ENCODE measurements around the gene HACD2. TPM values are rescaled to one million over a fixed set of nuclear protein-coding genes. Genes with fewer than 3 reads are reported as not detected.

Gene HACD2
- polyA plus RNA-seq, 3 donors = 12.9 to 17.1 (median 15.1) TPM

DNA sequence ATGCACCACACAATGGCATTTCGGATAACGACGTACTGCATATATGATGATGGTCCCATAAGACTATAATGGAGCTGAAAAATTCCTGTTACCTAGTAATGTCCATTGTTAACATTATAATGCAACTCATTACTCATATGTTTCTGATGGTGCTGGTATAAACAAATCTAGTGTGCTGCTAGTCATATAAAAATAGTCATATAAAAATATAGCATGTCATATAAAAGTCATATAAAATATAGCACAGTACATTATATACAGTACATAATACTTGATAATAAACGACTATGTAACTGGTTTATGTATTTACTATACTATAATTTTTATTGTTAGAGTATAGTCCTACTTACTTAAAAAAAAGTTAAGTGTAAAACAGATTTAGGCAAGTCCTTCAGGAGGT is 50.6 kb downstream of the HACD2 start:
- no peaks in the 10 kb centered on the region for H3K4me1 Mint-ChIP-seq
- peaks cover 7 to 9% of the 10 kb centered on the region in 2 donors for H3K36me3 Mint-ChIP-seq
- H3K27ac Mint-ChIP-seq = no peak overlapping the region
- H3K27ac ChIP-seq (ENCODE audit: low read depth in 1 of 2, low read length in 2 of 2) = no peak overlapping the region
- no peaks in the 10 kb centered on the region for H3K4me1 ChIP-seq (ENCODE audit: control insufficient read depth in 1 of 2, insufficient read depth in 2 of 2, low read length in 2 of 2)
- H3K27me3 ChIP-seq (ENCODE audit: control insufficient read depth in 2 of 2, insufficient read depth in 2 of 2, low read length in 2 of 2) = no peaks in the 10 kb centered on the region
- H2AFZ ChIP-seq (ENCODE audit: insufficient read depth, low read depth, low read length, poor library complexity, severe bottlenecking) = no peak overlapping the region
- WGBS (ENCODE audit: insufficient coverage) = no CpG with 5 or more reads among the region's 4 CpGs
- H4K20me1 ChIP-seq (ENCODE audit: insufficient read depth, low read length) = no peaks in the 10 kb centered on the region
- TF ChIP-seq, protein P1, sequence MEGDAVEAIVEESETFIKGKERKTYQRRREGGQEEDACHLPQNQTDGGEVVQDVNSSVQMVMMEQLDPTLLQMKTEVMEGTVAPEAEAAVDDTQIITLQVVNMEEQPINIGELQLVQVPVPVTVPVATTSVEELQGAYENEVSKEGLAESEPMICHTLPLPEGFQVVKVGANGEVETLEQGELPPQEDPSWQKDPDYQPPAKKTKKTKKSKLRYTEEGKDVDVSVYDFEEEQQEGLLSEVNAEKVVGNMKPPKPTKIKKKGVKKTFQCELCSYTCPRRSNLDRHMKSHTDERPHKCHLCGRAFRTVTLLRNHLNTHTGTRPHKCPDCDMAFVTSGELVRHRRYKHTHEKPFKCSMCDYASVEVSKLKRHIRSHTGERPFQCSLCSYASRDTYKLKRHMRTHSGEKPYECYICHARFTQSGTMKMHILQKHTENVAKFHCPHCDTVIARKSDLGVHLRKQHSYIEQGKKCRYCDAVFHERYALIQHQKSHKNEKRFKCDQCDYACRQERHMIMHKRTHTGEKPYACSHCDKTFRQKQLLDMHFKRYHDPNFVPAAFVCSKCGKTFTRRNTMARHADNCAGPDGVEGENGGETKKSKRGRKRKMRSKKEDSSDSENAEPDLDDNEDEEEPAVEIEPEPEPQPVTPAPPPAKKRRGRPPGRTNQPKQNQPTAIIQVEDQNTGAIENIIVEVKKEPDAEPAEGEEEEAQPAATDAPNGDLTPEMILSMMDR (IDR thresholded peaks at IDR 0.05) = no peak
- H3K9me3 ChIP-seq (replicated peaks in 1 of 2; ENCODE audit: control insufficient read depth in 1 of 2, insufficient read depth in 1 of 2, low read length in 2 of 2) = no peaks in the 10 kb centered on the region
- DNase-seq = no peak
- no peak overlapping the region for H3K4me3 ChIP-seq (replicated peaks in 1 of 3; ENCODE audit: low read depth in 2 of 3, low read length in 3 of 3)
- H3K27me3 Mint-ChIP-seq (ENCODE audit: low read depth in 3 of 3) = peaks cover 0 to 2% (median 0%) of the 10 kb centered on the region in 3 donors
- no peak overlapping the region for H3K4me3 Mint-ChIP-seq
- intact Hi-C loops (cut with micrococcal nuclease) = no loop called here
- no peaks in the 10 kb centered on the region for H3K9me3 Mint-ChIP-seq
- H3K36me3 ChIP-seq (replicated peaks in 1 of 2; ENCODE audit: control insufficient read depth in 1 of 2, insufficient read depth in 2 of 2, low read length in 2 of 2) = no peaks in the 10 kb centered on the region
- H3K9ac ChIP-seq (ENCODE audit: insufficient read depth, low read length, poor library complexity, severe bottlenecking) = no peak overlapping the region
- no peak overlapping the region for H3K4me2 ChIP-seq (replicated peaks; ENCODE audit: extremely low read depth, low read length, poor library complexity, severe bottlenecking)
- no peaks in the 10 kb centered on the region for H3K79me2 ChIP-seq (ENCODE audit: insufficient read depth, low read length)

DNA sequence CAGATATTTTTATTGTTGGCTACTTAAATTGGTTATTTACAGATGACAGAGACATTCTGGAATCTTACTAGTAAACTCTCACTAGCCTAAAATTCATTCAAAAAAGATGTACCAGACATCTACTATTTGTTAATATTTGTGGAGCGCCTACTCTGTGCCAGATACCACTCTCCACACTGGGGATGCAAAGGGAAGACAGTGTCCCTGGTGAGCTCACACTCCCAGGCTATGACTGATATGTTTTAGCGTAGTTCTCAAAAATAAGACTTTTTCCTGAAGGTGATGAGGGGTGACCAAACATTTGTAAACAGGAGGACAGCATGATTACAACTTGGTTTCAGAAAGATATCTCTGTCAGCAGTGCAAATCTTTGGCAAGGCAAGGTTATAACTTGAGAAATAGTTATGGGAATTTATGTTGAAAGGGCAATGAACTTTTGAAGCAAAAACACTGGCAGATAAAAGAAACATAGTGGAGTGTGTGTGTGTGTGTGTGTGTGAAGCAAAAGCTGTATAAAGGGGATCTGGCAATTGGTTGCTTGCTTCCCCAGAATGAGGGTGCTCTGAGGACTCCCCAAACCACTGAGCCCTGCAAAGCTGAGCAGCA is 51.2 kb downstream of the HACD2 start:
- Histone ChIP-seq H3K27me3 (ENCODE audit: control insufficient read depth in 2 of 2, insufficient read depth in 2 of 2, low read length in 2 of 2) (no peaks in the 10 kb centered on the region), H3K4me2 (replicated peaks; ENCODE audit: extremely low read depth, low read length, poor library complexity, severe bottlenecking) (no peak overlapping the region), H2AFZ (ENCODE audit: insufficient read depth, low read depth, low read length, poor library complexity, severe bottlenecking) (no peak overlapping the region), H3K79me2 (ENCODE audit: insufficient read depth, low read length) (no peaks in the 10 kb centered on the region), H3K9ac (ENCODE audit: insufficient read depth, low read length, poor library complexity, severe bottlenecking) (no peak overlapping the region), H3K4me3 (replicated peaks in 1 of 3; ENCODE audit: low read depth in 2 of 3, low read length in 3 of 3) (no peak overlapping the region), H3K9me3 (replicated peaks in 1 of 2; ENCODE audit: control insufficient read depth in 1 of 2, insufficient read depth in 1 of 2, low read length in 2 of 2) (no peaks in the 10 kb centered on the region), H4K20me1 (ENCODE audit: insufficient read depth, low read length) (no peaks in the 10 kb centered on the region), H3K27ac (ENCODE audit: low read depth in 1 of 2, low read length in 2 of 2) (no peak overlapping the region), H3K4me1 (ENCODE audit: control insufficient read depth in 1 of 2, insufficient read depth in 2 of 2, low read length in 2 of 2) (no peaks in the 10 kb centered on the region), H3K36me3 (replicated peaks in 1 of 2; ENCODE audit: control insufficient read depth in 1 of 2, insufficient read depth in 2 of 2, low read length in 2 of 2) (no peaks in the 10 kb centered on the region)
- Mint-ChIP-seq H3K36me3 (peaks cover 7 to 9% of the 10 kb centered on the region in 2 donors), H3K9me3 (no peaks in the 10 kb centered on the region), H3K27me3 (ENCODE audit: low read depth in 3 of 3) (peaks cover 0 to 2% (median 0%) of the 10 kb centered on the region in 3 donors), H3K4me3 (no peak overlapping the region), H3K27ac (no peak overlapping the region), H3K4me1 (no peaks in the 10 kb centered on the region)
- intact Hi-C loops (cut with micrococcal nuclease) = no loop called here
- WGBS (ENCODE audit: insufficient coverage) = 100% methylated on average over 1 of the region's 2 CpGs
- TF ChIP-seq, protein P1 (IDR thresholded peaks at IDR 0.05) = no peak
- no peak for DNase-seq

Measured in CD14-positive monocyte (primary cell).